H4 (cell line): ENCODE measurements around the gene GLOD5. TPM values are rescaled to one million over a fixed set of nuclear protein-coding genes. Genes with fewer than 3 reads are reported as not detected.

Source experiments
- DNase-seq: peaks from one replicate; pipeline ENCODE4 v3.0.0-alpha.2; 2015; ENCODE audit warnings: low spot score
- total RNA-seq: library from RNA; depleted of rRNA; stranded (reverse); fragments of >200 nt; shearing (Covaris generic); gene quantifications from 2 replicates; pipeline ENCODE4 v1.2.3, GENCODE V29; 2014; rRNA removed

GLOD5 gene
- total RNA-seq: not detected in 2 replicates

GRCh38 chrX:48761674-48762471 is at the start of gene GLOD5:
Gene GLOD5 (plus strand): TSS chrX:48761747. CDS start chrX:48761791, 44 bp downstream.
- peak; percentile 9 for DNase-seq

- DNase-seq: no peak
Observed at GRCh38 chrX:48711929-48712505, 49.5 kb upstream of the GLOD5 start.

DNA sequence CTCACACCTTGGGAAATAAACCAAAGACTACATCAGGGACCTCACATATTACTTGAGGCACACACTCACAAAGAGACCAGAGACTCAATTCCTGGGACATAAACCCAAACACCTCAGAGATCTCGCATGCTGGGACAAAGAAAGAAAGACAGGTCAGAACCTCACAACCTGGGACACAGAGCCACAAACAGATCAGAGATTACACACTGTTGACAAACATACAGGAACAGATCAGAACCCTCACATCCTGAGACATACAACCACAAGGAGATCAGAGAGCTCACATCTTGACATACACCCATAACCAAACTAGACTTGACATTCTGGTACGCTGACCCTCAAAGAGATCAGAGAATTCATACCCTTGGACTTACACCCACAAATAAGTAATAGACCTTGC is 47.7 kb upstream of the GLOD5 start:
- DNase-seq: no peak

DNA sequence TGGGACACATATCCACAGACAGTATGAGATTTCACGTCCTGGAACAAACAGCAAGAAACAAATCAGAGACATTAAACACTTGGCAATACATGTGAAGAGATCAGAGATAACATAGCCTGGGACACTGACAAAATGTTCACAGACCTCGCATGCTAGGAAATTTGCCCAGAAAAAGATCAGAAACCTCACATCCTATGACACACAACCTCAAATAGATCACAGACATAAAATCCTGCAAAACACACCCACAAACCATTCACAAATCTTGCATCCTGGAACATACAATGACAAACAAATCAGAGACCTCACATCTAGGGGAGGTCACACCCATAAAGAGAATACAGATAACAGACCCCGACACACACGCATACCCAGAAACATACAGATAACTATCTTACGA is 47.0 kb upstream of the GLOD5 start:
- DNase-seq: no peak

- DNase-seq: no peak
Observed at GRCh38 chrX:48715072-48715471, 46.5 kb upstream of the GLOD5 start.

GRCh38 chrX:48715876-48716502 is 45.6 kb upstream of the GLOD5 start:
- no peak for DNase-seq

GRCh38 chrX:48719958-48720357 is 41.6 kb upstream of the GLOD5 start:
- no peak for DNase-seq

GRCh38 chrX:48720577-48721250 is 40.8 kb upstream of the GLOD5 start:
- DNase-seq: no peak

- DNase-seq: no peak
Observed at GRCh38 chrX:48721916-48722315, 39.6 kb upstream of the GLOD5 start.

- no peak for DNase-seq
Observed at GRCh38 chrX:48726596-48726995, 35.0 kb upstream of the GLOD5 start.

- DNase-seq: no peak
Observed at GRCh38 chrX:48728653-48729052, 32.9 kb upstream of the GLOD5 start.

GRCh38 chrX:48736303-48736702 is 25.2 kb upstream of the GLOD5 start:
- DNase-seq: no peak

DNA sequence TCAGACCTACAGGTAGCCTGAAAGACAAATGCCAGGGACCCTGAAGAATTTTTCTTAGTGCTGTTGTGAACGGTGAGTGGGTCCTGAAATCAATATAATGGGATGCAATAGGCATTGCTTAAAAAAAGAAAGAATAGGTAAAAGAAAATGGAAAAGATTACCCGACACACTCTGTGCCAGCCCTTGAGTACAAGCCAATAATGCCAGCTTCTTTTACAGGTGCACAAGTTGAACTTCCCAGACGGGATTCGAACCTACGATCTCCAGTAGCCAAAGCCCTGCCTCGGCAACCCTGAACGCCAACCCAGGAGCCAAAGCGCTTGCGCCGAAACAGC is 24.7 kb upstream of the GLOD5 start:
- DNase-seq: no peak

GRCh38 chrX:48737213-48737938 is 24.2 kb upstream of the GLOD5 start:
- DNase-seq: peak; percentile 97

GRCh38 chrX:48737940-48738339 is 23.6 kb upstream of the GLOD5 start:
- DNase-seq: no peak

DNA sequence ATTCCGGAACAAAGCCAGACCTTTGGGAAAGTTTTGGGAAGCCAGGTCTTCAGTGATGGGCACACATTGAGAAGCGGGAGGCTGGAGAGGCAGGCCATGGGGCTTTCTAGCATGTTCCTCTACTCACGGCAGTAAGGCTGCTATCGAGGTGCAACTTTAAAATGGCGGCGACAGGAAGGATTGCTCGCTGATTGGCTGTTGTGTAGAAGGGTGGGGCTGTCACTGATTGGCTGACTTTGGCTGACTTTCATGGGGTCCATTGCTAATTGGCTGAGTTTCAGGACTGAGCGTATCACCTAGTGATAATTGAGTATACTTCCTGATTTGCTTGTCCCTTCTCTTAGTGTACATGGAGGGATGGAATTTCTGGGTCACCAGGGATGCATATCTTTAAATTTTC is 19.7 kb upstream of the GLOD5 start:
- DNase-seq: no peak

DNA sequence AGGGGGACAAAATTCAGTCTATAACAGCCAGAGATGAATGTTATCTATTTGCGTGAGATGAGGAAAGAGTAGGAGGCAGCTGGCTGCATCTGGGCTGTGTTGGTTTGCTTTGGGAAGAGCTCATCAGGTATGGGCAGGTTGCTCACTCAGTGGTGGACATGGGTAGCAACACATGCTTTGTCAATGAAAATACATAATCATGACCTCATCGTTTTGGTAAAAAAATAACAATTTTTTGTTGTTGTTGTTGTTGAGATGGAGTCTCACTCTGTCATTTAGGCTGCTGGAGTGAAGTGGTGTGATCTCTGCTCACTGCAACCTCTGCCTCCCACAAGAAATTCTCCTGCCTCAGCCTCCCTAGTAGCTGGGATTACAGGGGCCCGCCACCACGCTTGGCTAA is 16.3 kb upstream of the GLOD5 start:
- DNase-seq: no peak

DNA sequence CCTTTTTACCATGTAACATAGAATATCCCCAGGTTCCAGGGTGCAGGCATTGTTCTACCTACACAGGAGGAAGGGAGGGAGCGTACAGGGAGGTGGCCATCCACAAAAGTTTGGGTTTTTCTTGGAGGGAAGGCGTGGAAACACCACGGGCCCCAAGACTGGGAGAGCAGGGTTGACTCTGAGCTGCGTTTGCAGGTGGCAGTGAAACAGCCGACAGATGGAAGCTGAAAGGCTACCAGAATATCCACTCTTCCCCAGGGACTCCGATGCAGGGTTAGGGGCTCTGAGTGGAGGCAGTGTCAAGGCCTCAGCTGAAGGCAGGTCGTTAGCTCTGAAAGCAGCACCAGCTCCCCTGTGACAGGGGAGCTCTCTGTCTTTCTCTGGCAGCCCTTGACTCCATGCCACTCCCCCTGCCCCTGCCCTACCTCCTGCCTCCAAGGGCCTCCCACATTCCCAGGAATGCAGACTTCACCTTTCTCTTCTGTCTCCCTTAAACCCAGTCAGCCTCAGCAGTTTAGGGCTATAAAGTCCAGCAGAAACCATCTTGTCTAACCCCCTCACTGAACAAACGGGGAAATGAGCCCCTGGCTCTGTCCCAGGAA is 14.0 kb upstream of the GLOD5 start:
- DNase-seq: no peak

GRCh38 chrX:48749182-48749581 is 12.4 kb upstream of the GLOD5 start:
- no peak for DNase-seq

GRCh38 chrX:48751343-48751742 is 10.2 kb upstream of the GLOD5 start:
- no peak for DNase-seq

GRCh38 chrX:48752498-48752897 is 9.0 kb upstream of the GLOD5 start:
- no peak for DNase-seq
